ENCODE results near the gene PRKCH.

GRCh38 chr14:61321385-61322010, at the start of gene PRKCH:
- TF ChIP-seq SIN3A (IDR thresholded peaks at IDR 0.05; ENCODE audit: borderline replicate concordance, insufficient read depth, low read length), result no peak
- no peak for TF ChIP-seq POLR2AphosphoS5 (IDR thresholded peaks at IDR 0.05; ENCODE audit: low read depth, low read length)
- TF ChIP-seq TAF1 (IDR thresholded peaks at IDR 0.05; ENCODE audit: borderline replicate concordance, insufficient read depth, low read length), result no peak
- TF ChIP-seq REST (IDR thresholded peaks at IDR 0.05; ENCODE audit: insufficient read depth in 1 of 2, low read depth in 2 of 2, low read length in 2 of 2), result no peak
